Tibial artery (tissue), 4 donors: Measurements from ENCODE around the gene PARK7.

Experiments
- DNase-seq, 2 donors: peaks; one replicate each; pipeline ENCODE4 v3.0.0-alpha.2; 2019
- H3K27ac ChIP-seq, 2 donors: fragments of 200-600 bp; sonication (generic) in 1 of 2; 1 replicate in 1 of 2; 2 replicates in 1 of 2; pipeline ENCODE4 v1.5.1; 2018 to 2019; ENCODE audit warnings: mild to moderate bottlenecking in 1 of 2
- H3K27me3 ChIP-seq, 2 donors: fragments of 200-600 bp; sonication (generic) in 1 of 2; one replicate each; pipeline versions ENCODE4 v1.5.1 to v1.6.0; 2016 to 2019
- H3K36me3 ChIP-seq, 3 donors: fragments of 200-600 bp; sonication (generic) in 2 of 3; one replicate each; pipeline ENCODE4 v1.5.1; 2016 to 2019; ENCODE audit warnings: mild to moderate bottlenecking in 2 of 3
- H3K4me1 ChIP-seq, 4 donors: fragments of 200-600 bp; sonication (generic) in 2 of 4; 1 replicate in 3 of 4; 2 replicates in 1 of 4; pipeline ENCODE4 v1.5.1; 2016 to 2019
- H3K4me3 ChIP-seq, 2 donors: fragments of 200-600 bp; sonication (generic) in 1 of 2; 1 replicate in 1 of 2; 2 replicates in 1 of 2; pipeline ENCODE4 v1.5.1; 2018 to 2019; ENCODE audit warnings: mild to moderate bottlenecking in 2 of 2
- H3K9me3 ChIP-seq, 3 donors: fragments of 200-600 bp; sonication (generic) in 1 of 3; one replicate each; pipeline ENCODE4 v1.5.1; 2016 to 2019
- intact Hi-C: fragments of 100-400 bp; cut with DNase I; formaldehyde crosslinking; loops from one replicate; pipeline ENCODE4 v1.15.0; 2023; ENCODE audit warnings: low total_unique reads
- TF ChIP-seq, protein P1 (sequence below), 2 experiments: fragments of 200-600 bp in 1 of 2; fragments of 450-650 bp in 1 of 2; IDR thresholded peaks; one replicate each; pipeline ENCODE4 v1.5.1; 2017 to 2019; ENCODE audit warnings: antibody characterized with exemption in 2 of 2, mild to moderate bottlenecking in 1 of 2, moderate library complexity in 1 of 2

The PARK7 gene

DNA sequence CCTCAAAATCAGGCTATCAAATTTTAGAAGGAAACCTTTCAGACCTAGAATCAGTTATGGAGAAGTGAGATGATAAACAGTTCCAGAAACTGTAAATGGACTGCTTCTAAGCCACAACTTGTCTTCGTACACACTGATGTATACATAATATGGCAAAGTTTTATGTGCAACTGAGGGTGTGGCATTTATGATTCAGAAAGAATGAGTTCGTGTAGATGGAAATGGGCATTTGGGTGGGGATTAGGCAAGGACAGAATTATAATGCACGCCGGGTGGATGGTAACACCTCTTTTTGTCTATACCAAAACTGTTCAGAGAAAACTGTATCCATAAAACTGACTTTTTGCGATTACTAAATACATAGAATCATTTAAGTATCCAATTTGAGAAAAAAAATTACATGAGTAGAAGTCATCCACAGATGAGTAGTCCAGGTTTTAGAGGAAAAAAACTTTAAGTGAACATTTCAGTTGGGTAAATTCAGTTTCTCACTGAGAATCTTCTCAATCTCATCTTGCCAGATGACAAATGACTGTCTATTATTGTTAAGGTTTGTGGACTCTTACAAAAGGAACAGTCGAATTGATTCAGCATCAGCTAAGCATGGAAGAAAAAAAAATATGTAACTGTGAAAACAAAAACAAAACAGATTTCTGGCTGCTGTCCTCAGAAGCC is 42.1 kb downstream of the PARK7 start:
- no peak for DNase-seq
- no peaks in the 10 kb centered on the region for H3K9me3 ChIP-seq
- H3K4me1 ChIP-seq = peaks cover 0 to 34% (median 25%) of the 10 kb centered on the region in 4 donors
- peaks cover under 1 to 6% (median under 1%) of the 10 kb centered on the region in 3 donors for H3K36me3 ChIP-seq
- H3K4me3 ChIP-seq = no peak overlapping the region
- intact Hi-C loops = no loop called here
- H3K27me3 ChIP-seq = no peaks in the 10 kb centered on the region
- TF ChIP-seq, protein P1, sequence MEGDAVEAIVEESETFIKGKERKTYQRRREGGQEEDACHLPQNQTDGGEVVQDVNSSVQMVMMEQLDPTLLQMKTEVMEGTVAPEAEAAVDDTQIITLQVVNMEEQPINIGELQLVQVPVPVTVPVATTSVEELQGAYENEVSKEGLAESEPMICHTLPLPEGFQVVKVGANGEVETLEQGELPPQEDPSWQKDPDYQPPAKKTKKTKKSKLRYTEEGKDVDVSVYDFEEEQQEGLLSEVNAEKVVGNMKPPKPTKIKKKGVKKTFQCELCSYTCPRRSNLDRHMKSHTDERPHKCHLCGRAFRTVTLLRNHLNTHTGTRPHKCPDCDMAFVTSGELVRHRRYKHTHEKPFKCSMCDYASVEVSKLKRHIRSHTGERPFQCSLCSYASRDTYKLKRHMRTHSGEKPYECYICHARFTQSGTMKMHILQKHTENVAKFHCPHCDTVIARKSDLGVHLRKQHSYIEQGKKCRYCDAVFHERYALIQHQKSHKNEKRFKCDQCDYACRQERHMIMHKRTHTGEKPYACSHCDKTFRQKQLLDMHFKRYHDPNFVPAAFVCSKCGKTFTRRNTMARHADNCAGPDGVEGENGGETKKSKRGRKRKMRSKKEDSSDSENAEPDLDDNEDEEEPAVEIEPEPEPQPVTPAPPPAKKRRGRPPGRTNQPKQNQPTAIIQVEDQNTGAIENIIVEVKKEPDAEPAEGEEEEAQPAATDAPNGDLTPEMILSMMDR (IDR thresholded peaks at IDR 0.05) = no peak
- peak overlapping the region; percentile 37 to 74 for H3K27ac ChIP-seq

DNA sequence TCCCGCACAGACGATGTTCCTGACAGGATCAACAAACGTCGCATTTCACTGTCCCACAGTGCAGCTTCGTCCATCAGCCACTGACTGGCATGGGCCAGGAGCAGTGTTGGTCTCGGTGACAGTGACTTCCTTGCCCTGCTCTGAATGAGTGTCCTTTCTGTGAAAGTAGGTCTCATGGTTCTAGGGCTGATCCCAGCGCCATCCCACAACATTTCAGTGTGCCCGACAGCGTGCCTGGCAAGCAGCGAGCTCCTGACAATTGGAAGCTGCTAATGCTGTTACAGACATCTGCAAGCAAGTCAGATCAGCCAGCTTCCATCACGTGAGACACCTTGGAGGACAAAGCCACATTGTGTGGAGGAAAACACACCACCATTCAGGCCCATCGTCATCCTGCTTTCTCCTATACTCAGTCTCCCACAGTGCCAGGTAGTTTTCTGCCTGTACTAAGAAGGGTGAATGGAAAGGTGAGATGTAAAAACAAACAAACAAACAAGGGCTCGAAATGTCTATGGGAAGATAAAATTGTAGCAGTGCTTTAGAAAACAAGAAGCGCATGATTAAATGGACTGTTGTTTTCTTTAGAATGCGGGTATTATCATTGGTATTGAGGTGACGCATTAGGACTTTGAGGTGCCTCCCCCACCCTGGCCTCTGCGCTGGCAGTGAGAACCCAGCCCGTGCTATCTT is 42.7 kb downstream of the PARK7 start:
- peaks cover 7 to 13% (median 8%) of the 10 kb centered on the region in 3 donors for H3K36me3 ChIP-seq
- H3K4me3 ChIP-seq = no peak overlapping the region
- peaks cover 0 to 34% (median 25%) of the 10 kb centered on the region in 4 donors for H3K4me1 ChIP-seq
- no peaks in the 10 kb centered on the region for H3K9me3 ChIP-seq
- no peak for DNase-seq
- intact Hi-C loops = no loop called here
- H3K27me3 ChIP-seq = no peaks in the 10 kb centered on the region
- H3K27ac ChIP-seq = peak overlapping the region; percentile 37 to 74
- TF ChIP-seq, protein P1 (IDR thresholded peaks at IDR 0.05) = no peak

DNA sequence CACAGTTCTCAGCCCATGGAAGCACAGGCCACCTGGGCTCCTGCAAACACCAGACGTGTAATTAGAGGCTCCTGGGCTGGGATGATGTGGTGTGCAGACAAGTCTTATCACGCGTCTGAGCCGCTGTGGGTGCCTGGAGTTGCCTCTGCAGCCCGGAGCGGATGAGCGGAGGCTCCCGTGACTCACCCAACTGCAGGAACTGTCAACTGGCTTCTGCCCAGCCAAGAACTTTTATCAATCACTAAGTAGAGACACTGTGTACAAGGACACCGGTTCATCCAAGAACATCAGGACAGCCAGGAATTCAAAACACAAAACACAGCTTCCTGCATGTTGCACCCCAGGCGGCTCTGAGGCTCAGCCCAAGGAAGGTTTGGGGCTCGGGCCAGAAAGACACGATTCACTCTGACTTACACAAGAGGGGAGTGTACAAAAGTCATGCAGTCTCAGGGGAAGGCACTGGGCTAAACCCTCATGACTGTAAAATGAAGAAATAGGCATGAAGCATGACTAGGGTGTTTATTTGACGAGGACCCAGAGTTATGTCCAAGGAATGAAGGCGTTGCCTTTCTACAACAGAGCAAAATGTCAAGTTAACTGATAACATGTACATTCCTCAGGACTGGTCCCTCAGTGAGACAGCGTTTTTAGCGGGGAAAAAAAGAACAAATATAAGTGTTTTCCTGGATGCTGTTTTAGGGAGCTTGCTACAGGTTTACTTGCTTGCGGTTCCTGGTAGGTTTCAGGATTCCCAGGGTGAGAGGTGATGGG is 43.5 kb downstream of the PARK7 start:
- H3K27ac ChIP-seq = peak overlapping the region; percentile 74 to 75
- H3K9me3 ChIP-seq = no peaks in the 10 kb centered on the region
- H3K4me1 ChIP-seq = peaks cover 0 to 34% (median 25%) of the 10 kb centered on the region in 4 donors
- H3K36me3 ChIP-seq = peaks cover 15 to 21% (median 15%) of the 10 kb centered on the region in 3 donors
- DNase-seq = peak; percentile 96
- intact Hi-C loops = no loop called here
- H3K4me3 ChIP-seq = no peak overlapping the region
- TF ChIP-seq, protein P1 (IDR thresholded peaks at IDR 0.05) = no peak
- H3K27me3 ChIP-seq = no peaks in the 10 kb centered on the region

DNA sequence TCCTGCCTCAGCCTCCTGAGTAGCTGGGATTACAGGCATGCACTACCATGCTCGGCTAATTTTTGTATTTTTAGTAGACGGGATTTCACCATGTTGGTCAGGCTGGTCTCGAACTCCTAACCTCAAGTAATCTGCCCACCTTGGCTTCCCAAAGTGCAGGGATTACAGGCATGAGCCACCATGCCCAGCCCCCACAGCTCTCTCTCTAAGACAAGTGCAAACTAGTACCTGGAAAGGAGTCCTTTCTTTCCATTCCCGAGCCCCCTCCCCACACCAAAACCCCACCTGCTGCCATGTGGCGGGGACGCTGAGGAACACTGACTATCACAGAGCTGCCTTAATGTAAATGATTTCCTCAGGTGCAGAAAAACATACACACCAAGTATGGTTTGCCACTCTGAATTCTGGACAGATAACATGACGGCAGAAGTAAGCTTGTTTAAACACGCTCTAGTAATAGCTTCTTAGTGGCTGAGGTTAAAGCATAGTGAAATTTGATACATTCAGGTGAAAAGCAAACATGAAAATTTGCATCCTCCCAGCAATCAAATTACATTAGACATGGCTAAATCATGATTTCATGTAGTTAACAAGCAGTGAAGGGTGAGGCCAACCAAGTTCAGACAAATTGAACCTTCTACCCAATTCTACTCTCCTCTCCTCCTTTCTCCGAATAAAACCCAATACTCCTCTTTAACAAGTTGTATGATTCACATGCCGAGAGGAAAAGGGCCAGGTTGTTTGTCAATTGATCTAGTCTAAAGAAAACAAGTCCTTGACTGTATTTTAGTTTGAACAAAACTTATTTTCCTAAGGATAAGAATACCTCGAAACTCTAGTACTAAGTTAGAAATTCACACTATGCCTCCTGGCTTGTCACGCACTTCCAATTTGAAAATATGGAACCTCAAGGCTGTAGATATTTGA is 44.8 kb downstream of the PARK7 start:
- Histone ChIP-seq H3K27ac (peak overlapping the region; percentile 74 to 75), H3K27me3 (no peaks in the 10 kb centered on the region)

More for the DNA sequence above, 44.8 kb downstream of the PARK7 start:
- no peak for DNase-seq
- no peak overlapping the region for H3K4me3 ChIP-seq
- H3K9me3 ChIP-seq = no peaks in the 10 kb centered on the region
- TF ChIP-seq, protein P1 (IDR thresholded peaks at IDR 0.05) = no peak
- peaks cover 23 to 34% (median 28%) of the 10 kb centered on the region in 3 donors for H3K36me3 ChIP-seq
- intact Hi-C loops = no loop called here
- peaks cover 0 to 42% (median 26%) of the 10 kb centered on the region in 4 donors for H3K4me1 ChIP-seq
